Bladder microvascular endothelial cell (primary cell): ENCODE measurements around the gene RHOV. TPM values are rescaled to one million over a fixed set of nuclear protein-coding genes. Genes with fewer than 3 reads are reported as not detected.

Experiments used
- total RNA-seq: library from RNA; depleted of rRNA; stranded (reverse); fragments of >200 nt; gene quantifications from 2 replicates; pipeline ENCODE4 v1.2.3, GENCODE V29; 2014

The RHOV gene
- total RNA-seq = not detected in 2 replicates

GRCh38 chr15:40873694-40874561, at the start of gene RHOV:
Gene RHOV, minus strand, starts transcription at chr15:40874234. Its CDS starts 95 bp downstream, at chr15:40874139.

GRCh38 chr15:40893733-40894680, 20.0 kb upstream of the RHOV start, which contains the start of gene VPS18:
Gene VPS18, plus strand, starts transcription at chr15:40894450. Its CDS starts 319 bp downstream, at chr15:40894769.

GRCh38 chr15:40843885-40844695, 29.9 kb downstream of the RHOV start, which contains the start of gene SPINT1:
Gene SPINT1, plus strand, starts transcription at chr15:40844048. Its CDS starts 507 bp downstream, at chr15:40844555.

GRCh38 chr15:40828447-40829036, 45.5 kb downstream of the RHOV start, which contains the start of gene PPP1R14D:
Gene PPP1R14D, minus strand, starts transcription at chr15:40828708. Its CDS starts 67 bp downstream, at chr15:40828641.

Other genes starting within 250 kb of the RHOV start
- 9.6 and 9.9 TPM in 2 replicates for gene RAD51, start 179.1 kb downstream of the RHOV start, total RNA-seq
- 24.1 and 36.4 TPM in 2 replicates for gene RMDN3, start 119.0 kb downstream of the RHOV start, total RNA-seq
- 22.2 and 30.2 TPM in 2 replicates for gene GCHFR, start 110.2 kb downstream of the RHOV start, total RNA-seq
- 1.1 and 1.6 TPM in 2 replicates for gene C15orf62, start 104.3 kb downstream of the RHOV start, total RNA-seq
- gene ZFYVE19, start 67.1 kb downstream of the RHOV start, total RNA-seq = 28.7 and 34.0 TPM in 2 replicates
- gene DNAJC17, start 66.8 kb downstream of the RHOV start, total RNA-seq = 21.2 and 37.4 TPM in 2 replicates
- gene PPP1R14D, start 45.5 kb downstream of the RHOV start, total RNA-seq = not detected in 2 replicates
- gene SPINT1, start 30.2 kb downstream of the RHOV start, total RNA-seq = 0.32 and 1.6 TPM in 2 replicates
- gene VPS18, start 20.2 kb upstream of the RHOV start, total RNA-seq = 36.3 and 57.3 TPM in 2 replicates
- gene DLL4, start 55.1 kb upstream of the RHOV start, total RNA-seq = 47.4 and 116 TPM in 2 replicates
- 1.6 and 3.5 TPM in 2 replicates for gene CHAC1, start 79.2 kb upstream of the RHOV start, total RNA-seq
- gene INO80, start 242.0 kb upstream of the RHOV start, total RNA-seq = 12.6 and 26.7 TPM in 2 replicates